A549 treated with AZD9567 at 1 μM for 4 hours (cell line): ENCODE data around the gene PDIA6. TPM values are rescaled to one million over a fixed set of nuclear protein-coding genes. Genes with fewer than 3 reads are reported as not detected.

Experiments
- total RNA-seq: library from RNA; stranded (reverse); fragments of 200-300 nt; extraction: Qiagen RNA extraction; gene quantifications from 5 replicates; pipeline ENCODE4 v1.2.3, GENCODE V29; 2022; ENCODE audit not compliant: insufficient read depth

Gene PDIA6
- 313 to 362 TPM (median 347 TPM) in 5 replicates for total RNA-seq

GRCh38 chr2:10812362-10813162 is at the start of gene PDIA6:
TSS of gene PDIA6 (minus strand) at chr2:10812785. CDS start at chr2:10812696, 89 bp downstream.

Other genes with a start within 250 kb of the PDIA6 start
- gene NOL10, start 122.8 kb downstream of the PDIA6 start, total RNA-seq = 38.3 to 51.5 TPM (median 41.3 TPM) in 5 replicates
- gene ATP6V1C2, start 91.2 kb downstream of the PDIA6 start, total RNA-seq = 0.19 to 0.52 TPM (median 0.38 TPM) in 4 of 5 replicates, not detected in the other
- gene KCNF1, start 99.1 kb upstream of the PDIA6 start, total RNA-seq = 12.2 to 34.4 TPM (median 24.9 TPM) in 5 replicates